KOPT-K1 (cell line): ENCODE measurements around the gene GYS2.

Experiments used
- H3K27ac ChIP-seq: fragments of 200-600 bp; sonication (generic); 2 replicates; pipeline ENCODE4 v1.5.1; 2016; ENCODE audit warnings: antibody characterized with exemption, mild to moderate bottlenecking, low read depth, low read length; ENCODE audit not compliant: poor library complexity, severe bottlenecking
- H3K36me3 ChIP-seq: fragments of 200-600 bp; sonication (generic); 2 replicates; pipeline ENCODE4 v1.5.1; 2017; ENCODE audit warnings: antibody characterized with exemption, mild to moderate bottlenecking, low read length, moderate library complexity; ENCODE audit not compliant: insufficient read depth
- H3K9me3 ChIP-seq: fragments of 200-600 bp; sonication (generic); 2 replicates; pipeline ENCODE4 v1.5.1; 2017; ENCODE audit warnings: antibody characterized with exemption, low read length, mild to moderate bottlenecking; ENCODE audit not compliant: insufficient read depth, poor library complexity, severe bottlenecking

GYS2 gene

DNA sequence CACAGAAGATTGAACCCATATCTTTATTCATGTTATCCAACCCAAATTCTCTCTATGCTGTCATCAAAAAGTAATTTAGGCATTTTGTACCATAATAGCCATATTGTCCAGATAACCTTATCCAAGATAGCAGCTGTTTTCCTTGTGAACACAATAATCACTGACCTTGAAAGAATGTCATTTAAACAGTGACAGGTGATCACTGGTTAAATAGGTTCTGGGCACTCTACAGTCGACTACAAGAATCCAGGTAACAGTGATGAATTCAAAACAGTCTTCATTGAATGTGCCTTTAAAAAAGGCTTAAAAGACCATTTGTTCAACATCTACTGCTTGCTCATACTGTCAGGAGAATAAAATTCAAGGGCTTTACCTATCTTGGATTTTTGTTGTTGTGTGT is 83.1 kb downstream of the GYS2 start:
- Histone ChIP-seq H3K9me3 (no peaks in the 10 kb centered on the region), H3K36me3 (peaks cover 15% of the 10 kb centered on the region), H3K27ac (no peak overlapping the region)

DNA sequence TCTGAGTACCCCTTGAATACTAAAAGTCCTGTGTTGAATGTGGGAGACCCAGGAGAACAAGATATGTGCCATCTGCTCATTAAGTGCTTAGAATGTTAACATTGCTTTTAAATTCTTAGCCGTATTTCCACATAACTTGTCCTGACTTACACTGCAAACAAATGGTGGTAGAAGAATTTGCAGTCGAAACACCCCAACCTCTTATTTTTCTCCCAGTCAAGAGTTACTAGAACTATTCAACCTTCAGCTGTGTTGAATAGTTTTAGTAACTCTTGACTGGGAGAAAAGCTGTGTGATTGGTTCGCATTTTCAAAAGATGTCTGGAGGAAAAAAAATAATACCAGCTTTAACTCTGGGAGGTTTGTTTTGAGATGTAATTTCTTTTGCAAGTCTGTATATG is 86.2 kb downstream of the GYS2 start:
- Histone ChIP-seq H3K36me3 (peaks cover 44% of the 10 kb centered on the region), H3K27ac (no peak overlapping the region), H3K9me3 (no peaks in the 10 kb centered on the region)

DNA sequence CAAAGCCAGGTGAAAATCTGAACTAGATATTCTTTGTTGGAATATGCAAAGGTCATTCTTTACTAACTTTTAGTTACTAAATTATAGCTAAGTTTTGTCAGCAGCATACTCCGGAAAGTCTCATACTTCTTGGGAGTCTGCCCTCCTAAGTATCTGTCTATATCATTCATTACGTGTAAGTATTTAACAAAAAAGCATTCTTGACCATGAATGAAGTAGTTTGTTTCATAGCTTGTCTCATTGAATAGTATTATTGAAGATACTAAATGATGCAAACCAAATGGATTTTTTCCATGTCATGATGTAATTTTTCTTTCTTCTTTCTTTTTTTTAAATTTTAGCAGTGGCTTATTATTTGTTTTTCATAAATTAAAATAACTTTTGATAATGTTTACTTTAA is 88.4 kb downstream of the GYS2 start:
- Histone ChIP-seq H3K9me3 (no peaks in the 10 kb centered on the region), H3K27ac (no peak overlapping the region), H3K36me3 (peaks cover 66% of the 10 kb centered on the region)

DNA sequence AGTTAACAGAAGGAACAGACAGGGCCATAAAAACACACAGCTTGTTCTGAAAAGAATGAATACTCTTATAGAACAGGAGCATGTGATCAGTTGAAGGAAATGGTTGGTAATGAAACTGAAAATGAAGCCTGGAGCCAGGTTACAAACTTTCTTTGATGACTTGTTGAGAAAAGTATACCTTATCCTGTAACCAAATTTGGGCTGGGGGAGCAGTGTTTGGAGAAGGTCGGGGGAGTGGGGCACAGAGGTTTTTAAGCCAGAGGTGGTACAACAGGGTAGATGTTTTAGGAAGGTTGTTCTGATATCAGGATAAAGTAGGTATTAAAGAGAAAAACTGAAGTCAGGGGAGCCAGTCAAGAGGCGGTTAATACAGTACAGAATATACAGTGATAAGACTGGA is 94.9 kb downstream of the GYS2 start:
- Histone ChIP-seq H3K36me3 (peaks cover 68% of the 10 kb centered on the region), H3K27ac (peak overlapping the region; percentile 9), H3K9me3 (no peaks in the 10 kb centered on the region)

DNA sequence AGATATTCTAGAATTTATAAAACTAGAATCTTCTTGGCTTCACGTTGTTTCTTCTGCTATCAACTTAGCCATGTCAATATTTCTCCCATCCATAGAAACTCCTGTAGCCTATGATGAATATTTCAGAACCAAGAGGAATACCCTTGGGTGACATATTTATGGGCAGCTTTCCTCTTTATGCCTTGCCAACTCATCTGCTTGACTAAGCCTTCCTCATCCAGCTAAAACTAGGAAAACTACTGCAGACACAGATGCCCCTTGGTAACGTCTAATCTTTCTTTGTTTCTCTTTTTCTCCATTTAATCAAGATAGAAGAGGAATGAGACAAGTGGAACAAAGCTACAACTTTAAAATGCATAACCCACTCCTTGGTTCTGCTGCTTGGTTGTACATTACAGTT is 96.8 kb downstream of the GYS2 start:
- no peaks in the 10 kb centered on the region for H3K9me3 ChIP-seq
- peaks cover 52% of the 10 kb centered on the region for H3K36me3 ChIP-seq
- no peak overlapping the region for H3K27ac ChIP-seq

DNA sequence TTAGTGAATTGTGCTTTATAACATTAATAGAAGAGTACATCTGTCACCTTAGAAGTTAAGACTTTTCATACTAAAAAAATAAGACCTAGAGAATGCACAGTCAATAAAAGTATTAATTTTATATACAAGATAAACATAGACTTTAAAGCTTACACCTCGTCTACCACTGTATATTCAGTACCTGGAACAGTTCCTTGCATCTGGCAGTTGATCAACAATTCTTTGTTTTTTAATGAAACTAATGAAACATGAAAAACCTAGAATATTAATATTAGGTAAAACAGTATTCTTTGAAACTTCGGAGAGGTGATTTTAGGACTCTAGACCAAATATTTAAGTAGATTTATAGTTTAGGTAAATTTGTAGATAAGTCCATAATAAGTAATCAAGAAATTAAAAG is 98.8 kb downstream of the GYS2 start:
- peaks cover 33% of the 10 kb centered on the region for H3K36me3 ChIP-seq
- no peaks in the 10 kb centered on the region for H3K9me3 ChIP-seq
- no peak overlapping the region for H3K27ac ChIP-seq

DNA sequence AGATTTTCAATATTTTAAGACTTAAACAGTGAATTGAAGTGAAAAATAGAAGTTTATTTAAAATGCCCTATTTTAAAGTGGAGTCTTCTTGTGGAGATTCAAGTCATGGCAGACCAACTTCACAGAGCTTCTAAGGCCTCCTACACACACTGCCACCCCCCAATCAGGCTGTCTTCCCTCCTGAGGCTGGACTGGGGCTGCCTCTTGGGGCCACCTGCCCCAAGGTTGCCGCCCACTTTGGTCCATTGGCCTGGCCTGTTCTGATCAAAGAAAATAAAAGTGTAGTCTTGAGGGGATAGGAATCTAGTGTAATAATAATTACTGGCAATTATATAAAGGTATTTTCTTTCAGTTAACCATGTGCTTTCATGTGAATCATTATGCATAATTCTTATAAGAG is 101.8 kb downstream of the GYS2 start:
- H3K9me3 ChIP-seq: no peaks in the 10 kb centered on the region
- H3K36me3 ChIP-seq: peaks cover 26% of the 10 kb centered on the region
- no peak overlapping the region for H3K27ac ChIP-seq

DNA sequence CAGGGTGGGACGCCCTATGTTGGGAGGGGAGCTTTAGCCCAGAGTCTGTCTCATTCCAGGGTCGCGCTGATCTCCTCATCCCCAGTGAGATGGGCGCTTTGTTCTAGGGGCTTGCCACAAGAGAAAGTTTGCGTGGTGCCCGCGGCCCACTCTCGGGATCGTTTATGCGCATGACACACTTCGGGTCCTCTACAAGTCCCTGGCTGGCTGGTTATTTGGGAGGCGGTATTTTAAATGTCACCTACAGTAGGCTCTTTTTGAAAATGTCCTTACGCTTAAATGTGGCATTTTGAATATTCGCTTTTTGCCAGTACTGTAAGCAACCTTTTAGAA is 102.5 kb downstream of the GYS2 start:
- peak overlapping the region; percentile 74 for H3K27ac ChIP-seq
- peaks cover 27% of the 10 kb centered on the region for H3K36me3 ChIP-seq
- no peaks in the 10 kb centered on the region for H3K9me3 ChIP-seq

DNA sequence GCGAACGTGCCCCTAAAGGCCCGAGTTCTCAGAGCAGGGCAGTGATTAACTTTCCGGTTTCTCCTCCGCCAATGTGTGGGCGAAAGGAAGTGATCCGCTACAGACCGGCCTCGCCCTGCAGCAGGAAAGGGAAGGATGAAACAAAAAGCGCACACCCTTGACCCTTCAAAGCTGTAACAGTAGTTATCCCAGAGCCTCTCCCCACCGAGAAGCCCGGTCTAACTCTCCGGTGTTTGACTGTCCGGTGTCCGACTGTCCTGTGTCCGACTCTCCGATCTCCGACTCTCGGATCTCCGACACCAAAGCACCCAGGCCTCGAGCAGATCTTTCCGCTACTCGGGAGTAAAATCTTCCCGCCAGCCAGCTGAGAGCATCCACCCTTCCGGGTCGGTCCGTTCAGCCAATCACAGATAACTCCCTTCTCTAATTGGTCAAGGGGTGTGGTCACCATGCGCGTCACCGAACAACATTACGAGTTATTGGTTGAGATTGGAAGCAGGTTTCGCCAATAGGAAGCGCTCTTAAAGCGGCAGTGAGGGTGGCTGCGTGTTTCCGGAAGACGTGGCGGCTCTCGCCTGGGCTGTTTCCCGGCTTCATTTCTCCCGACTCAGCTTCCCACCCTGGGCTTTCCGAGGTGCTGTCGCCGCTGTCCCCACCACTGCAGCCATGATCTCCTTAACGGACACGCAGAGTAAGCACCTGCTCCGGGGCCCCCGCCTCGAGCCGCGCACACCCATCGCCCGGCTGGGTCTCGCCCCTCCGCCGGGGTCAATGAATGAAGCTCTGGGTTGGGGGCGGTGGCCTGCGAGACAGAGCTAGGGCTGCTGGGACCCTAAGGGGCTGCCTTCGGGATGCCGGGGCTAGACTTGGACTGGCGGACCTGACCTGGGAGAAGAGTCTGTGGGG is 103.1 kb downstream of the GYS2 start, which contains the start of the genes GOLT1B and RECQL:
Gene GOLT1B, plus strand, starts transcription at position 532 of the 906 bp plus-strand sequence. Its CDS starts 135 bp downstream, at position 667.
Gene RECQL, minus strand, starts transcription at position 378 of the 906 bp plus-strand sequence. CDS start 2,065 bp downstream, outside the sequence.
- Histone ChIP-seq H3K27ac (peak within 1 kb of the TSS; percentile 74), H3K36me3 (peaks cover 33% of the 10 kb centered on the region), H3K9me3 (no peaks in the 10 kb centered on the region)

DNA sequence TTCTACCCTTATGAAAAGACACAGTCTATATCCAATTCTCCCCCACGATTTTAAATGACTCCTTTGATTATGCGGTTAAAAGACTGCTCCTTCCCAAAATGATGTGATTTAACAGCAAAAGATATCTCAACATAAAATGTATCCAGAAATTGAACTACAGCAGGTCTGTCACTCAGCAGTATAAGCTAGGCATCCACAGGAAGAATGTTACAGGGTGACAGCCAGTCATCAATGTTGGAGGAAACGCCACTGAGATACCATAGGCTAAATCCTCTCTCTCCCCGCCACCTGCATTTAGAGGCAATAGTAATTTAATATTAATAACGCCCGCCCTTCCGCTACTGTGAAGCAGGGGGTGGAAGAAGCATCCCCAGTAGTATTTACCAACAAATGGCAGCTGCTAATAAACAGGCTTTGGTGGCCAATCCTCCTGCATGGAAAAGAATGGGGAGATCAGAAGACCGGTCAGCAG is 103.8 kb downstream of the GYS2 start:
- H3K27ac ChIP-seq: peak overlapping the region; percentile 74

DNA sequence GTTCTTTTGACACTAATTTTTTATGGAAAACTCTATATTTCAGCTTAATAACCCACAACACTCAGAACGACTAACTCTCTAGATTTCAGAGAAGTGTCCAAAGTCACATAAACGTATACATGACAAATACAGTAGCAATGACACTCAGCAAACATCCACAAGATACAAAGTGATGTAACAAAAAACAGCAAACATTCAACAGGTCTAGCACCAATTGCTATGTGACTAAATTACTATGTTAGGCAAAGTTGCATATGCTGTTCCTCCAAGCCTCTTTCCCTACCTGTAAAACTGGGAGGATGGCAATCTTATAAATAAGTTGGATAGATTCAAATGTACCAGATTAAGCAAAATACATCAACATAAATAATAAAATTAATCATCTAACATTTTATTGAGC is 104.9 kb downstream of the GYS2 start:
- Histone ChIP-seq H3K27ac (no peak overlapping the region), H3K9me3 (no peaks in the 10 kb centered on the region), H3K36me3 (peaks cover 51% of the 10 kb centered on the region)

More for the DNA sequence above, 103.8 kb downstream of the GYS2 start:
- Histone ChIP-seq H3K36me3 (peaks cover 40% of the 10 kb centered on the region), H3K9me3 (no peaks in the 10 kb centered on the region)
